Mucosa of stomach (tissue), 1 donor: ENCODE results near the gene SMURF1.

Experiments
- H3K27me3 ChIP-seq: one replicate; pipeline ENCODE4 v1.7.0; 2013; ENCODE audit warnings: mild to moderate bottlenecking, low read length; ENCODE audit not compliant: control insufficient read depth, insufficient read depth
- H3K36me3 ChIP-seq: one replicate; pipeline ENCODE4 v1.7.0; 2013; ENCODE audit warnings: low read length; ENCODE audit not compliant: control insufficient read depth, insufficient read depth
- H3K4me1 ChIP-seq: one replicate; pipeline ENCODE4 v1.7.0; 2013; ENCODE audit warnings: mild to moderate bottlenecking, low read length; ENCODE audit not compliant: control insufficient read depth, insufficient read depth
- H3K4me3 ChIP-seq: one replicate; pipeline ENCODE4 v1.7.0; 2013; ENCODE audit warnings: low read length
- H3K9ac ChIP-seq: one replicate; pipeline ENCODE4 v1.7.0; 2013; ENCODE audit warnings: mild to moderate bottlenecking, low read length, moderate library complexity
- H3K9me3 ChIP-seq: one replicate; pipeline ENCODE4 v1.7.0; 2013; ENCODE audit warnings: mild to moderate bottlenecking, low read length, moderate library complexity; ENCODE audit not compliant: control insufficient read depth
- donor health status: Pancreatic carcinoma.

SMURF1 gene

GRCh38 chr7:99086532-99086931 is 57.4 kb downstream of the SMURF1 start:
- Histone ChIP-seq H3K9me3 (no peaks in the 10 kb centered on the region), H3K4me3 (no peak overlapping the region), H3K4me1 (peaks cover 17% of the 10 kb centered on the region), H3K36me3 (no peaks in the 10 kb centered on the region), H3K27me3 (no peaks in the 10 kb centered on the region), H3K9ac (no peak overlapping the region)

- no peaks in the 10 kb centered on the region for H3K9me3 ChIP-seq
- H3K4me3 ChIP-seq = no peak overlapping the region
- H3K9ac ChIP-seq = no peak overlapping the region
- H3K27me3 ChIP-seq = no peaks in the 10 kb centered on the region
- H3K4me1 ChIP-seq = peaks cover 6% of the 10 kb centered on the region
- H3K36me3 ChIP-seq = no peaks in the 10 kb centered on the region
These were observed 60.2 kb downstream of the SMURF1 start for GRCh38 chr7:99083733-99084132.

- H3K4me3 ChIP-seq = no peak overlapping the region
- H3K4me1 ChIP-seq = peaks cover 12% of the 10 kb centered on the region
- no peaks in the 10 kb centered on the region for H3K9me3 ChIP-seq
- H3K9ac ChIP-seq = no peak overlapping the region
- H3K27me3 ChIP-seq = no peaks in the 10 kb centered on the region
- H3K36me3 ChIP-seq = no peaks in the 10 kb centered on the region
These were observed 60.7 kb downstream of the SMURF1 start for GRCh38 chr7:99083068-99083651.

- H3K4me3 ChIP-seq = no peak overlapping the region
- H3K27me3 ChIP-seq = no peaks in the 10 kb centered on the region
- no peak overlapping the region for H3K9ac ChIP-seq
- H3K36me3 ChIP-seq = no peaks in the 10 kb centered on the region
- no peaks in the 10 kb centered on the region for H3K9me3 ChIP-seq
- H3K4me1 ChIP-seq = peaks cover 12% of the 10 kb centered on the region
These were observed 63.2 kb downstream of the SMURF1 start for GRCh38 chr7:99080679-99081078.

- Histone ChIP-seq H3K36me3 (no peaks in the 10 kb centered on the region), H3K9ac (no peak overlapping the region), H3K4me1 (peaks cover 12% of the 10 kb centered on the region), H3K9me3 (no peaks in the 10 kb centered on the region), H3K4me3 (no peak overlapping the region), H3K27me3 (no peaks in the 10 kb centered on the region)
These were observed 64.8 kb downstream of the SMURF1 start for GRCh38 chr7:99079104-99079503.

GRCh38 chr7:99078416-99078815 is 65.5 kb downstream of the SMURF1 start:
- Histone ChIP-seq H3K4me1 (peaks cover 12% of the 10 kb centered on the region), H3K9ac (no peak overlapping the region), H3K27me3 (no peaks in the 10 kb centered on the region), H3K9me3 (no peaks in the 10 kb centered on the region), H3K36me3 (no peaks in the 10 kb centered on the region), H3K4me3 (no peak overlapping the region)

- Histone ChIP-seq H3K9me3 (no peaks in the 10 kb centered on the region), H3K27me3 (no peaks in the 10 kb centered on the region), H3K4me1 (peaks cover 12% of the 10 kb centered on the region), H3K9ac (no peak overlapping the region), H3K36me3 (no peaks in the 10 kb centered on the region), H3K4me3 (no peak overlapping the region)
These were observed 67.3 kb downstream of the SMURF1 start for GRCh38 chr7:99076615-99077014.

- H3K9ac ChIP-seq = no peak overlapping the region
- H3K27me3 ChIP-seq = no peaks in the 10 kb centered on the region
- no peaks in the 10 kb centered on the region for H3K36me3 ChIP-seq
- peaks cover 8% of the 10 kb centered on the region for H3K4me1 ChIP-seq
- no peak overlapping the region for H3K4me3 ChIP-seq
- no peaks in the 10 kb centered on the region for H3K9me3 ChIP-seq
These were observed 70.0 kb downstream of the SMURF1 start for GRCh38 chr7:99073839-99074446.

GRCh38 chr7:99072126-99072525 is 71.8 kb downstream of the SMURF1 start:
- H3K36me3 ChIP-seq = no peaks in the 10 kb centered on the region
- no peaks in the 10 kb centered on the region for H3K9me3 ChIP-seq
- no peaks in the 10 kb centered on the region for H3K27me3 ChIP-seq
- H3K4me1 ChIP-seq = no peaks in the 10 kb centered on the region
- no peak overlapping the region for H3K4me3 ChIP-seq
- H3K9ac ChIP-seq = no peak overlapping the region

- no peaks in the 10 kb centered on the region for H3K27me3 ChIP-seq
- H3K4me3 ChIP-seq = no peak overlapping the region
- H3K36me3 ChIP-seq = no peaks in the 10 kb centered on the region
- H3K9me3 ChIP-seq = no peaks in the 10 kb centered on the region
- no peak overlapping the region for H3K9ac ChIP-seq
- H3K4me1 ChIP-seq = no peaks in the 10 kb centered on the region
These were observed 73.5 kb downstream of the SMURF1 start for GRCh38 chr7:99070361-99070760.

GRCh38 chr7:99061001-99061776 is 82.7 kb downstream of the SMURF1 start:
- Histone ChIP-seq H3K9me3 (no peaks in the 10 kb centered on the region), H3K4me3 (no peak overlapping the region), H3K4me1 (no peaks in the 10 kb centered on the region), H3K36me3 (no peaks in the 10 kb centered on the region), H3K9ac (no peak overlapping the region), H3K27me3 (no peaks in the 10 kb centered on the region)

GRCh38 chr7:99054781-99055180 is 89.1 kb downstream of the SMURF1 start:
- Histone ChIP-seq H3K9me3 (no peaks in the 10 kb centered on the region), H3K9ac (no peak overlapping the region), H3K27me3 (no peaks in the 10 kb centered on the region), H3K4me1 (peaks cover 5% of the 10 kb centered on the region), H3K4me3 (no peak overlapping the region), H3K36me3 (peaks cover 10% of the 10 kb centered on the region)
